HEK293 (cell line): Measurements from ENCODE around the gene THAP12.

Experiments
- PRDM1 ChIP-seq: fragments of 450-650 bp; formaldehyde crosslinking; IDR thresholded peaks from 2 replicates; pipeline ENCODE4; 2016; ENCODE audit warnings: missing biosample characterization, missing genetic modification characterization
- ZBTB8A ChIP-seq: fragments of 450-650 bp; formaldehyde crosslinking; IDR thresholded peaks from 2 replicates; pipeline ENCODE4 v1.5.1; 2016; ENCODE audit warnings: missing biosample characterization, missing genetic modification characterization
- ZNF16 ChIP-seq: fragments of 450-650 bp; formaldehyde crosslinking; IDR thresholded peaks from 2 replicates; pipeline ENCODE4 v1.5.1; 2016; ENCODE audit warnings: low read depth, missing biosample characterization, missing genetic modification characterization
- ZNF174 ChIP-seq: fragments of 450-650 bp; formaldehyde crosslinking; IDR thresholded peaks from 2 replicates; pipeline ENCODE4 v1.5.0; 2017; ENCODE audit warnings: missing biosample characterization, mild to moderate bottlenecking, missing genetic modification characterization
- ZNF302 ChIP-seq: fragments of 450-650 bp; formaldehyde crosslinking; IDR thresholded peaks from 2 replicates; pipeline ENCODE4 v1.5.1; 2016; ENCODE audit warnings: missing biosample characterization, missing genetic modification characterization, low read depth
- ZNF473 ChIP-seq: fragments of 450-650 bp; formaldehyde crosslinking; IDR thresholded peaks from 2 replicates; pipeline ENCODE4 v1.5.1; 2017; ENCODE audit warnings: missing biosample characterization, missing genetic modification characterization
- TF ChIP-seq, protein P1 (sequence below): fragments of 450-650 bp; formaldehyde crosslinking; IDR thresholded peaks from 2 replicates; pipeline ENCODE4 v1.5.1; 2016; ENCODE audit warnings: missing biosample characterization, missing genetic modification characterization
- TF ChIP-seq, protein P2 (sequence below): fragments of 450-650 bp; formaldehyde crosslinking; IDR thresholded peaks from 2 replicates; pipeline ENCODE4 v1.5.1; 2016; ENCODE audit warnings: missing biosample characterization, missing genetic modification characterization

DNA sequence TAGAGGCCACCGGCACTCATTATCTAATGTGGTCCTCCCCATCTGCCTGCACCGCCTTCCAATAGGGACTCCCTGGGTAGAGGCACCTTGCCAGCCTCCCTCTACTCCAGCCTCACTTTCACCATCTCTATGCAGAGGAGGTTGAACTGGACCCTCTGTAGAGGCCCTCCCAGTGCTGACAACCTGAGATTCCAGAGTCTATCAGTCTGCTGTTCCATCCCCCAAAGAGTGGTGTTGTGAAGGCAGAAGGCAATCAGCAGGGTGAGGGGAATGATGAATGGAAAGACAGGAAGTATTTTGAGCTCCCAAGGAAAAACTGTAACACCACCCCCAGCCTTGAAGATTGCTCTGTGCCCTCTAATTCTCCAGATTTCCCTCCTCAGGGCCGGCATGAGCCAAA lies 77.9 kb downstream of the THAP12 start:
- TF ChIP-seq ZBTB8A (tag by site-specific recombination) (no peak), ZNF473 (tag by site-specific recombination) (no peak), ZNF174 (no peak), ZNF302 (tag by site-specific recombination) (no peak), ZNF16 (tag by site-specific recombination) (no peak), PRDM1 (tag by site-specific recombination) (no peak)
- TF ChIP-seq, protein P1, sequence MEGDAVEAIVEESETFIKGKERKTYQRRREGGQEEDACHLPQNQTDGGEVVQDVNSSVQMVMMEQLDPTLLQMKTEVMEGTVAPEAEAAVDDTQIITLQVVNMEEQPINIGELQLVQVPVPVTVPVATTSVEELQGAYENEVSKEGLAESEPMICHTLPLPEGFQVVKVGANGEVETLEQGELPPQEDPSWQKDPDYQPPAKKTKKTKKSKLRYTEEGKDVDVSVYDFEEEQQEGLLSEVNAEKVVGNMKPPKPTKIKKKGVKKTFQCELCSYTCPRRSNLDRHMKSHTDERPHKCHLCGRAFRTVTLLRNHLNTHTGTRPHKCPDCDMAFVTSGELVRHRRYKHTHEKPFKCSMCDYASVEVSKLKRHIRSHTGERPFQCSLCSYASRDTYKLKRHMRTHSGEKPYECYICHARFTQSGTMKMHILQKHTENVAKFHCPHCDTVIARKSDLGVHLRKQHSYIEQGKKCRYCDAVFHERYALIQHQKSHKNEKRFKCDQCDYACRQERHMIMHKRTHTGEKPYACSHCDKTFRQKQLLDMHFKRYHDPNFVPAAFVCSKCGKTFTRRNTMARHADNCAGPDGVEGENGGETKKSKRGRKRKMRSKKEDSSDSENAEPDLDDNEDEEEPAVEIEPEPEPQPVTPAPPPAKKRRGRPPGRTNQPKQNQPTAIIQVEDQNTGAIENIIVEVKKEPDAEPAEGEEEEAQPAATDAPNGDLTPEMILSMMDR = no peak
- TF ChIP-seq, protein P2, sequence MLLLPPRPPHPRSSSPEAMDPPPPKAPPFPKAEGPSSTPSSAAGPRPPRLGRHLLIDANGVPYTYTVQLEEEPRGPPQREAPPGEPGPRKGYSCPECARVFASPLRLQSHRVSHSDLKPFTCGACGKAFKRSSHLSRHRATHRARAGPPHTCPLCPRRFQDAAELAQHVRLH (tag by site-specific recombination) = no peak
